Measurements from ENCODE around the gene AQP11. TPM values are rescaled to one million over a fixed set of nuclear protein-coding genes. Genes with fewer than 3 reads are reported as not detected.
"Not testable (repeated sequence)": the region's sequence is repeated elsewhere in the genome, so short reads cannot be mapped to it uniquely, and the experiment has no call there.

The AQP11 gene
- total RNA-seq, 2 donors from 2014 or later = 1.7 to 2.6 TPM

- no peaks in the 10 kb centered on the region for H3K27me3 Mint-ChIP-seq (ENCODE audit: insufficient read depth)
- H3K27ac ChIP-seq (ENCODE audit: low read depth, low read length) = no peak overlapping the region
- no peaks in the 10 kb centered on the region for H3K36me3 Mint-ChIP-seq (ENCODE audit: low read depth)
- no peak overlapping the region for H3K4me3 ChIP-seq (ENCODE audit: low read length)
- no peaks in the 10 kb centered on the region for H3K9me3 ChIP-seq (ENCODE audit: control insufficient read depth, low read length)
- peak; percentile 83 for DNase-seq
- H3K9me3 Mint-ChIP-seq = no peaks in the 10 kb centered on the region
- peak; percentile 83 for TF ChIP-seq CTCF (conservative IDR thresholded peaks at IDR 0.05)
- H3K4me1 Mint-ChIP-seq = peaks cover 7% of the 10 kb centered on the region
- H3K4me1 ChIP-seq (ENCODE audit: control insufficient read depth, insufficient read depth, low read length) = no peaks in the 10 kb centered on the region
- H3K4me3 Mint-ChIP-seq = no peak overlapping the region
- H3K27me3 ChIP-seq (ENCODE audit: control insufficient read depth, insufficient read depth, low read length, poor library complexity, severe bottlenecking) = no peaks in the 10 kb centered on the region
- WGBS, 2 experiments (ENCODE audit: insufficient coverage in 1 of 2, insufficient read length in 1 of 2) = 20 to 30% methylated on average over 1 to 9 of the region's 9 CpGs
- no peaks in the 10 kb centered on the region for H3K36me3 ChIP-seq (ENCODE audit: control insufficient read depth, insufficient read depth, low read length)
- H3K9ac ChIP-seq (ENCODE audit: extremely low read depth, low read length, poor library complexity, severe bottlenecking) = no peak overlapping the region
- H3K27ac Mint-ChIP-seq = peak overlapping the region; percentile 24
Observed at GRCh38 chr11:77547863-77548551, 41.7 kb upstream of the AQP11 start.

- DNase-seq = no peak
- H3K27ac Mint-ChIP-seq = no peak overlapping the region
- 92 to 95% methylated on average over 4 to 6 of the region's 6 CpGs for WGBS, 2 experiments (ENCODE audit: insufficient coverage in 1 of 2, insufficient read length in 1 of 2)
Observed at GRCh38 chr11:77548552-77549445, 41.0 kb upstream of the AQP11 start.

GRCh38 chr11:77551426-77551825 lies 38.3 kb upstream of the AQP11 start:
- not testable (repeated sequence) for DNase-seq; H3K4me1 Mint-ChIP-seq; H3K27ac ChIP-seq (ENCODE audit: low read depth, low read length); H3K4me3 ChIP-seq (ENCODE audit: low read length); H3K9ac ChIP-seq (ENCODE audit: extremely low read depth, low read length, poor library complexity, severe bottlenecking); H3K27me3 ChIP-seq (ENCODE audit: control insufficient read depth, insufficient read depth, low read length, poor library complexity, severe bottlenecking); H3K27ac Mint-ChIP-seq; H3K36me3 Mint-ChIP-seq (ENCODE audit: low read depth); H3K9me3 Mint-ChIP-seq; H3K4me3 Mint-ChIP-seq; H3K4me1 ChIP-seq (ENCODE audit: control insufficient read depth, insufficient read depth, low read length); H3K36me3 ChIP-seq (ENCODE audit: control insufficient read depth, insufficient read depth, low read length); H3K27me3 Mint-ChIP-seq (ENCODE audit: insufficient read depth)
- H3K9me3 ChIP-seq (ENCODE audit: control insufficient read depth, low read length) = peaks cover 26% of the 10 kb centered on the region
- 82 to 93% methylated on average over 2 to 8 of the region's 8 CpGs for WGBS, 2 experiments (ENCODE audit: insufficient coverage in 1 of 2, insufficient read length in 1 of 2)

More at GRCh38 chr11:77548552-77549445, 41.0 kb upstream of the AQP11 start:
- H3K36me3 Mint-ChIP-seq (ENCODE audit: low read depth) = no peaks in the 10 kb centered on the region
- H3K9ac ChIP-seq (ENCODE audit: extremely low read depth, low read length, poor library complexity, severe bottlenecking) = no peak overlapping the region
- H3K36me3 ChIP-seq (ENCODE audit: control insufficient read depth, insufficient read depth, low read length) = no peaks in the 10 kb centered on the region
- H3K4me1 ChIP-seq (ENCODE audit: control insufficient read depth, insufficient read depth, low read length) = no peaks in the 10 kb centered on the region
- no peaks in the 10 kb centered on the region for H3K27me3 ChIP-seq (ENCODE audit: control insufficient read depth, insufficient read depth, low read length, poor library complexity, severe bottlenecking)
- no peaks in the 10 kb centered on the region for H3K27me3 Mint-ChIP-seq (ENCODE audit: insufficient read depth)
- H3K4me3 Mint-ChIP-seq = no peak overlapping the region
- H3K4me1 Mint-ChIP-seq = peaks cover 7% of the 10 kb centered on the region
- no peak overlapping the region for H3K4me3 ChIP-seq (ENCODE audit: low read length)
- no peaks in the 10 kb centered on the region for H3K9me3 ChIP-seq (ENCODE audit: control insufficient read depth, low read length)
- no peak for TF ChIP-seq CTCF (conservative IDR thresholded peaks at IDR 0.05)
- no peak overlapping the region for H3K27ac ChIP-seq (ENCODE audit: low read depth, low read length)
- no peaks in the 10 kb centered on the region for H3K9me3 Mint-ChIP-seq
